SK-N-SH treated with all-trans-retinoic acid at 6 μM for 48 hours (cell line): ENCODE results near the gene LIN28B.
"Not testable (repeated sequence)": the region's sequence is repeated elsewhere in the genome, so short reads cannot be mapped to it uniquely, and the experiment has no call there.

ENCODE experiments used
- CSDC2 ChIP-seq: fragments of 250-450 bp; sonication (Bioruptor Pico); IDR thresholded peaks from 2 replicates; pipeline ENCODE4 v1.5.0; 2020; ENCODE audit warnings: mild to moderate bottlenecking, moderate library complexity
- PATZ1 ChIP-seq: fragments of 250-450 bp; sonication (Bioruptor Pico); IDR thresholded peaks from 2 replicates; pipeline ENCODE4 v1.8.0; 2020; ENCODE audit warnings: mild to moderate bottlenecking, moderate library complexity, borderline replicate concordance
- POU6F1 ChIP-seq: fragments of 250-450 bp; sonication (Bioruptor Pico); IDR thresholded peaks from 2 replicates; pipeline ENCODE4 v1.8.0; 2021; ENCODE audit warnings: low read depth, mild to moderate bottlenecking, moderate library complexity, borderline replicate concordance
- ZFP3 ChIP-seq: fragments of 250-450 bp; sonication (Bioruptor Pico); IDR thresholded peaks from 2 replicates; pipeline ENCODE4 v1.5.0; 2020; ENCODE audit warnings: mild to moderate bottlenecking, moderate library complexity
- ZNF565 ChIP-seq: fragments of 450-650 bp; formaldehyde crosslinking; conservative IDR thresholded peaks from 2 replicates; pipeline ENCODE4 v1.5.0; 2020; ENCODE audit warnings: low read depth, mild to moderate bottlenecking, moderate library complexity
- ZNF8 ChIP-seq: fragments of 450-650 bp; formaldehyde crosslinking; IDR thresholded peaks from 2 replicates; pipeline ENCODE4 v1.5.0; 2020; ENCODE audit warnings: mild to moderate bottlenecking, moderate library complexity

GRCh38 chr6:104985875-104986274 lies 29.0 kb downstream of the LIN28B start:
- TF ChIP-seq PATZ1 (CRISPR knock-in tag); ZNF8; ZNF565 (CRISPR knock-in tag); ZFP3 (CRISPR knock-in tag); CSDC2 (CRISPR knock-in tag); POU6F1: not testable (repeated sequence)
